Measurements from ENCODE around the gene USP33. TPM values are rescaled to one million over a fixed set of nuclear protein-coding genes. Genes with fewer than 3 reads are reported as not detected.
A peak's percentile ranks its signal among the peaks of the same experiment; 100 is the strongest.

USP33 gene
- total RNA-seq (10 to 100 TPM; 24.2 to 40.5 (median 29.0) TPM), polyA plus RNA-seq (10 to 100 TPM; 17.1 to 24.5 TPM)
- long read RNA-seq, donor 1, full-length matches to known transcripts: 31 of 65 reads
- long read RNA-seq, donor 1, partial matches to known transcripts: 13 of 65 reads
- long read RNA-seq, donor 1, other reads (novel, unspliced or antisense): 21 of 65 reads
- long read RNA-seq, donor 2, full-length matches to known transcripts: 37 of 160 reads
- long read RNA-seq, donor 2, partial matches to known transcripts: 82 of 160 reads
- long read RNA-seq, donor 2, other reads (novel, unspliced or antisense): 41 of 160 reads
- long read RNA-seq, donor 3, full-length matches to known transcripts: 31 of 69 reads
- long read RNA-seq, donor 3, partial matches to known transcripts: 9 of 69 reads
- long read RNA-seq, donor 3, other reads (novel, unspliced or antisense): 29 of 69 reads

GRCh38 chr1:77759071-77760028, at the start of gene USP33:
TSS of gene USP33 (minus strand) at chr1:77759852. CDS start at chr1:77741697, 18,155 bp downstream.
- peak within 1 kb of the TSS; percentile 80 to 100 (median 94) for H3K4me3 ChIP-seq
- TF ChIP-seq CTCF (IDR thresholded peaks at IDR 0.05) (peak in 2 of 12 donors; percentile 21 to 25), POLR2A (IDR thresholded peaks at IDR 0.05) (peak; percentile 30 to 81)
- peak within 1 kb of the TSS; percentile 70 to 95 (median 92) for H3K27ac ChIP-seq
- H3K27me3 ChIP-seq: no peaks in the 10 kb centered on the region
- no peaks in the 10 kb centered on the region for H3K9me3 ChIP-seq
- DNase-seq (peak; percentile 90 to 95 (median 91)), ATAC-seq (peak; percentile 91 to 99 (median 98))
- WGBS, 4 donors: 1% methylated on average over 47 to 79 of the region's 79 CpGs
- no peaks in the 10 kb centered on the region for H3K36me3 ChIP-seq
- intact Hi-C loops (cut with DNase I): loop anchor here in 2 of 10 donors (1.0 to 2.0 kb wide), 2 partner anchors 19 to 20 kb away; partner anchors contain the start of gene MIGA1 (in 2 of the 2)
- H3K4me1 ChIP-seq: peaks cover 3 to 46% (median 26%) of the 10 kb centered on the region in 12 donors

- H3K36me3 ChIP-seq: peaks cover 0 to 78% (median 66%) of the 10 kb centered on the region in 9 donors
- 51 to 96% (median 65%) methylated on average over 2 of the region's 2 CpGs for WGBS, 4 donors
Measured at GRCh38 chr1:77803371-77803770, 43.7 kb upstream of the USP33 start.

GRCh38 chr1:77802026-77802425, 42.4 kb upstream of the USP33 start:
- WGBS, 4 donors: 94 to 100% (median 98%) methylated on average over 2 of the region's 2 CpGs
- Histone ChIP-seq H3K27me3 (no peaks in the 10 kb centered on the region), H3K9me3 (no peaks in the 10 kb centered on the region), H3K27ac (no peak overlapping the region), H3K36me3 (peaks cover 0 to 66% (median 56%) of the 10 kb centered on the region in 9 donors), H3K4me3 (no peak overlapping the region), H3K4me1 (no peaks in the 10 kb centered on the region)
- DNase-seq (no peak), ATAC-seq (no peak)
- intact Hi-C loops (cut with DNase I): no loop called here
- TF ChIP-seq POLR2A (IDR thresholded peaks at IDR 0.05) (no peak), CTCF (IDR thresholded peaks at IDR 0.05) (no peak)

More at GRCh38 chr1:77803371-77803770, 43.7 kb upstream of the USP33 start:
- H3K27me3 ChIP-seq: no peaks in the 10 kb centered on the region
- intact Hi-C loops (cut with DNase I): no loop called here
- H3K4me3 ChIP-seq: no peak overlapping the region
- no peak overlapping the region for H3K27ac ChIP-seq
- ATAC-seq (no peak), DNase-seq (no peak)
- TF ChIP-seq CTCF (IDR thresholded peaks at IDR 0.05) (no peak), POLR2A (IDR thresholded peaks at IDR 0.05) (no peak)
- H3K4me1 ChIP-seq: no peaks in the 10 kb centered on the region
- H3K9me3 ChIP-seq: no peaks in the 10 kb centered on the region

Data from heart left ventricle (tissue), 16 donors.